Measurements from ENCODE around the gene MAPK4.

GRCh38 chr18:50579061-50579774, 19.3 kb downstream of the MAPK4 start:
- TF ChIP-seq CTCF (IDR thresholded peaks at IDR 0.05) (no peak), POLR2A (IDR thresholded peaks at IDR 0.05) (no peak)

Data from uterus (tissue), 2 donors.